ENCODE measurements around the gene HECTD3.

HECTD3 gene

DNA sequence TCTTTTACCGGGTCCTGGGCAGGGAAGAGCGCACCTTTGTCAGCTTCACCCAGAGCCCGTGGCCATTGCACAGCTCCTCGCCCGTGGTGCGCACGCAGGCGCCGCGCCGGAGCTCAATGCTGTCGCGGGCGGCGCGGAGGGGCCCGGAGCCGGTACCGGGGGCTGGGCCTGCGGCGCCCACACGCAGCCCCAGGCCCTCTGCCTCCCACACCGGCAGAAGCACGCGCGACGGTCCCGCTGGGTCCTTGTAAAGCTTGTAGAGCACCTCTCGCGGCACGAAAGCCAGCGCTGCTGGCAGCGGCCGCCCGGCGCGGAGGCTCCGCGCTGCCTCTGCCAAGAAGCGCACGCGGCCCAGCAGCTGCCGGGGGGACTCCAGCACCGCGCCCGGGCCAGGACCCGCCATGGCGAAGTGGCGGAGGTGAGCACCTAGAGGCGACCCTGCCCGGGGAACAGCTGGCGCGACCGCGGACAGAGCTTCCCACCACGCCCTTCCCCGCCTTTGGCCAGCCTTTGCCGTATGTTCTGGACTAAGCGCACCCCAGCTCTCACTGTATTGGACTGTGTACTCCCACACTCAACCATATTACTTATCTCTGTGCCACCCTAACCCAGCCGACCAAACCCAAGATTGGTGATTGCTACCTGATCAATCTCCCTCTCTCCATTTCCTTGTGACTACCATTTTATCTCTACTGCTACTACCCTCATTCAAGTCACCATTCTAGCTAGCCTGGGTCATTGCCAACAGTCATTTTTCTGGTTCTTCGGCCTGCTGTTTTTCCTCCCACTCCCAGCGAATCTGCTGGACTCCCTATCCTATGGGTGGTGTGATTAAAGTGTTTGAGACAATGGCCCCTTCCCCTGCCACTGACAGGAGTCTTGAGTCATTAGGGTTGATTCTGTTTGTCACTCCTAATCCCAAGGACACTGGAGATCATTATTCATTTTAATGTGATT, at the start of gene HECTD3:
TSS of gene HECTD3 (minus strand) at position 470 of the 957 bp plus-strand sequence. CDS start at position 403, 67 bp downstream.
- peak; percentile 44 to 47 for DNase-seq (ENCODE audit: low read depth in 1 of 2, low spot score in 1 of 2)

- DNase-seq (ENCODE audit: low read depth in 1 of 2, low spot score in 1 of 2), result no peak
These were observed 48.7 kb upstream of the HECTD3 start for GRCh38 chr1:45059829-45060228.

DNA sequence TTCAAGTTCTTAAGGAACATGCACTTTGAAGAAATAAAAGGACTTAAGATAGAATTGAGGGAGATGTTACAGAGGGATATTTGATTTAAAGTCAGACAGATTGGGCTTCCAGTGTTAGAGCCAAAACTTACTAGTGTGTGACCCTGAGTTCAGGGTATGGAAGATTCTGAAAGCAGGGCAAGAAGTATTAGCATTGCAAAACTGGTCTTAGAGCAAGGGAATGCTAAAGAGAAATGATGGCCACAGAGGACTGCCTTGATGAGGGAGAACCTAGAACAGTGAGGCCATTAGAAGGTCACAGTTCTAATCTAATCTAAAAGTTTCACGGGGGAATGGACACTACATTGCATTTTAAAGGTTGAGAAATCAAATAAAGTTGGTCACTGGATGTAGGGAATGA, 46.4 kb upstream of the HECTD3 start:
- no peak for DNase-seq (ENCODE audit: low read depth in 1 of 2, low spot score in 1 of 2)

GRCh38 chr1:45051005-45051772, 40.1 kb upstream of the HECTD3 start:
- DNase-seq (ENCODE audit: low read depth in 1 of 2, low spot score in 1 of 2), result no peak

- no peak for DNase-seq (ENCODE audit: low read depth in 1 of 2, low spot score in 1 of 2)
These were observed 35.9 kb upstream of the HECTD3 start for GRCh38 chr1:45047032-45047431.

- DNase-seq (ENCODE audit: low read depth in 1 of 2, low spot score in 1 of 2), result no peak
These were observed 33.8 kb upstream of the HECTD3 start for GRCh38 chr1:45044916-45045315.

DNA sequence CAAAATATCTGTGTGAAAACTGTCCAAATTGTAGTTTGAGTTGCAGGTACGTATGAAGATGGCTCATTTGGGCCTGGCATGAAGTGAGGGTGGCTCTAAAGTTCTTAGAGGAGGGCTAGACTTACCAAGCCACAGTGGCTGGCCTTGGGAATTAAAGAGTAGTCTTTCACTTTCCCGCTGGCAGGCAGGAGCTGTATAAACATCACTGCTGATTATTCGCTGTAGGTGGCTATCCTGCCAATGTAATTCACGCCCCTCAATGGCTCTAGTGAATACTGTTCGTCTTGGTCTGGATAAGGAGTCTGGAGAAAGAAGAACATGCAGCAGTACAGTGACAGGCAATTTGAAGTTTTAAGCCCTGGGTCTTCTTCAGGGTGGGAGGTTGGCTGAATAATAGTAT, 32.0 kb upstream of the HECTD3 start:
- no peak for DNase-seq (ENCODE audit: low read depth in 1 of 2, low spot score in 1 of 2)

DNA sequence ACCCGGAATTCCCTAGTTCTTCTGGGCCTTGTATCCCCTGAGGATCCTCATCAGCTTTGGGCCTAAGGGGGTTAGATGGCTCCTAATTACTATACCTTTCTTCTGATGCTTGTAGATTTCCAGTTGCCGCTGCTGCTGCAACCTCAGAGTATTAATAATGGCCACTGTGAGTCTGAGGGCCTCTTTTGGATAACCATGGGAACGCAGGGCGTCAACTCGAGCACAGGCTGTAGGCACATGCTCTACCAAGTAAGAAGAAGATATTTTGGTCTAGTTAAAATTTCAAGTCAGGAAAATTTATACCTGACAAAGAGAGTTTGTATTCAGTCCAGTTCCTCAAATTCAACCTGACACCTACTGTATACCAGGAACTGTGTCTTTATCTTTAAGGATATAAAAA, 29.2 kb upstream of the HECTD3 start:
- no peak for DNase-seq (ENCODE audit: low read depth in 1 of 2, low spot score in 1 of 2)

DNA sequence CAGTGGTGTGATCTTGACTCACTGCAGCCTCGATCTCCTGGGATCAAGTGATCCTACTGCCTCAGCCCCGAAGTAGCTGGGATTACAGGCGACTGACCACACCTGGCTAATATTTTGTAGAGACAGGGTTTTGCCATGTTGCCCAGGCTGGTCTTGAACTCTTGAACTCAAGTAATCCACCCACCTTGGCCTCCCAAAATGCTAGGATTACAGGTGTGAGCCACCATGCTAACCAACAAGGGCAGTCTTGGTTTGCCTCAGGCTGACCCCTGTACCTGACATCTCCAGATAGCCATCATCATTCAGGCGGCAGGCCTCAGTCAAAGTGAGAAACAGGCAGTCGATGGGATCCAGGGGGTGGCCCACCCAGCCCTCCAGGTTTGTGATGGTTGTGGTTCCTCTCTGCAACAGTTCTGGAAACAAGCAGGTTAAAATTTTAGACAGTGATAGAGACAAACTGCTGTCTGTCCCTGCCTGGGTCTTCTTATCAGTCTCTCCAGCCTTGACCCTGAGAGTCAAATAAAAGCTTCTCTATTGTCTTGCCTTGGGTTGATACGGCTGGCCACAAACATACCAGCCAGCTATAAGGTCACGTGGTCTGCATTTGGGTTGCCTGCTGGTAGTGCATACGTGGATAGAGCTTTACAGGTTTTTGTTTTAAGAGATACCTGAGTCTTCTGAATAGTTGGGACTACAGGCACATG, 27.7 kb upstream of the HECTD3 start:
- DNase-seq (ENCODE audit: low read depth in 1 of 2, low spot score in 1 of 2), result no peak

- no peak for DNase-seq (ENCODE audit: low read depth in 1 of 2, low spot score in 1 of 2)
These were observed 27.1 kb upstream of the HECTD3 start for GRCh38 chr1:45038240-45038639.

- no peak for DNase-seq (ENCODE audit: low read depth in 1 of 2, low spot score in 1 of 2)
These were observed 26.3 kb upstream of the HECTD3 start for GRCh38 chr1:45037456-45037855.

DNA sequence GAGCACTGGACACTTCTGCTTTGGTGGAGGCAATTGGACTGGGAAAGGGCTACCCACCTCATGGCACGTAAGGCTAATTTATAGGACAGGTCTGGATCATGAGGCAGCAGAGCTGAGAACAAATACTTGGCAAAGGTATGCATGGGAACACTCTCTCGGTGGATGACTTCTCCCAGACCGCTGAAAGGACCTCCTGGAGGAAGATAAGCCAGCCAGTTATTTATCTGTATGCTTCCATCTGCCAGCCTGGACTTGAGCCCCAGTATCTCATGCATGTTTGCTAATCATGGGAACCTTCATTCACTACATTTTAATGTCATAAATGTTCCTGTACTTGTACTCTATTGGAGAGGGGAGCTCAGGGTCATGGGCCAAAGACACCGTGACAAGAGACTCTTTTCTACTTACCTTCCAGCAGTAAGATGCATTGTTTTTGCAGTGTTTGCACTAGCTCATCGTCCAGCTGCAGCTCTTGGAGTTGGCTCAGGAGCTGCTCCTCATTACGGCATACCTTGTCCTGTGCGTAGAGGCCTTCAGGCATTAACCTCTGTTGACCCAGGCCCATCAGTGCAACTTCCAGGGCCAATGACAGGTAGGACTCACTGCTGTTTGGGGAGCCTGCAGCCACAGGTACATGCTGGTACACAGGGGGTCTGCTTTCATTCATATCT, 24.6 kb upstream of the HECTD3 start:
- no peak for DNase-seq (ENCODE audit: low read depth in 1 of 2, low spot score in 1 of 2)

GRCh38 chr1:45033356-45033755, 22.2 kb upstream of the HECTD3 start:
- no peak for DNase-seq (ENCODE audit: low read depth in 1 of 2, low spot score in 1 of 2)

DNA sequence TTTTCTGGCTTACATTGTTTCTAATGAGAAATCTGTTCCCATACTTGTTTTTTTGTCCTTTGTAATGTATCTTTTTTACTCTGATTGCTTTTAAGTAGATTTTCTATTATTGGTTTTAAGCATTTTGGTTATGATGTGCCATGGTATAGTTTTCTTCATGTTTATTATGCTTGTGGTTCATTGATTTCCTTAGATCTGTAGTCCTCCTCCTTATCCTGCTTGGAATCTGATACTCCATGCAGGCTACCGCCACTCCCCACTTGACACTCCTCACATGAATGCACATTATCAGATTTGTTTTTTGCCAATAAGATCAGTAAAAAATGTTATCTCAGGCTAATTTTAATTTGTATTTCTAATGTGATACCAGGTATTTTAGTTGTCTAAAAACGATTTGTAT, 21.7 kb upstream of the HECTD3 start:
- no peak for DNase-seq (ENCODE audit: low read depth in 1 of 2, low spot score in 1 of 2)

- no peak for DNase-seq (ENCODE audit: low read depth in 1 of 2, low spot score in 1 of 2)
These were observed 15.3 kb upstream of the HECTD3 start for GRCh38 chr1:45026446-45026845.

DNA sequence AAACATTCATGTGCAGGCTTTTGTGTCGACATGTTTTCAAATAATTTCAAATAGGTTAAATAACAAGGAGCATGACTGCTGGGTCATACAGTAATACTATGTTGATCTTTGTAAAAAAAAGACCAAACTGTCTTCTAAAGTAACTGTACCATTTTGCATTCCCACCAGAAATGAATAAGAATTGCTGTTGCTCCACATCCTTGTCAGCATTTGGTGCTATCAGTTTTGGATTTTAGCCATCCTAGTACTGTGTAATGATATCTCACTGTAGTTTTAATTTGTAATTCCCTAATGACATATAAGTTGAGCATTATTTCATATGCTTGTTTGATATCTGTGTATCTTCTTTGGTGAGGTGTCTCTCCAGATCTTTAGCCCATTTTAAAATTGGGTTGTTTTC, 12.5 kb upstream of the HECTD3 start:
- DNase-seq (ENCODE audit: low read depth in 1 of 2, low spot score in 1 of 2), result no peak

- DNase-seq (ENCODE audit: low read depth in 1 of 2, low spot score in 1 of 2), result peak; percentile 31 to 50
These were observed 7.6 kb upstream of the HECTD3 start for GRCh38 chr1:45018599-45019230.

DNA sequence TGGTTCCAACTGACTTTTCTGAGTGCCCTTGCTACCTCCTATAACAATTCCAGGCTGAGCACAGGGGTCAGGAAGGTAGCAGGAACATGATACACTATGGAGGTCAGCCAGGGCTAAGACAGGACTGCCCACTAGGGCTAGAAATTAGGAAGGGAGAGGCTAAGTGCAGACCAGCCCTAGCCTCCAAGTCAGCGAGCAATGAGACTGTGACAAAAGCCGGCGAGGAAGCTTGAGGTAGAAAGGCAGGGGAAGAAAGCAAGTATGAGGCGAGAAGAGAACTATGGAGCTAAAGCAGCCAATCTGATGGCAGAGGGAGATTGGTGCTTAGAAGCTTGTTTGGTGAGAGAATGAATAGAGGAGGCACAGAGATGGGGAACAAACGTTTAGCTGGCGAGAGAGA, 5.6 kb upstream of the HECTD3 start:
- no peak for DNase-seq (ENCODE audit: low read depth in 1 of 2, low spot score in 1 of 2)

DNA sequence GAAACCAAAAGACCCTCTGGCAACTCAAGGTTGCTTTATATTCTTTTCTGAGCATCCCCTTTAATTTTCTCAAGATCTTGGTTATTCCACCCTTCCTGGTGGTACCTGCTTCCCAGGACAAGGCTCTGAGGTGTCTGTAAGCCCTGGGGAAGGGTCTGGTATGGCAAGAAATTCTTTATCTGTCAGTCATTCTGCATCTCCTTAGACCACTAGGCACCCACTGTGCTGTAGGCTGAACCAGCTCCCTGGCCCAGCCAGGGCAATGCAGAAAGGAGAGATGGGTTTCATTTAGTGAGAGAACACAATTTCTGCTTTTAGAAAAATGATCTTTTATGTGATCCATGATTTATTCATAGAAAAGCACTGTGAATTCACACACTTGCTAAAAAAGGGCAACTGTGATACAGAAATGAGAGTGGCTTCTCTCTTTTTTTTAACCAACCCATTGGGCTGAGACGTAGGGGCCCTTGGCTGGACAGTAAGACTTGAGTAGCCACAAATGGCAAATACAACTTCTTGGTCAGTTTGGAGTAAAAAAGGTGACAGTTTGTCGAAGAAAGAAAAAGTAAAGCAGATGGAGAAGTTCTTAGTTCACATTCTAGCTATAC, 5.1 kb upstream of the HECTD3 start:
- DNase-seq (ENCODE audit: low read depth in 1 of 2, low spot score in 1 of 2), result no peak

- no peak for DNase-seq (ENCODE audit: low read depth in 1 of 2, low spot score in 1 of 2)
These were observed 4.6 kb upstream of the HECTD3 start for GRCh38 chr1:45015683-45016082.
